ENCODE measurements around the gene SARS2. TPM values are rescaled to one million over a fixed set of nuclear protein-coding genes. Genes with fewer than 3 reads are reported as not detected.
A peak's percentile ranks its signal among the peaks of the same experiment; 100 is the strongest.
"Not testable (repeated sequence)": the region's sequence is repeated elsewhere in the genome, so short reads cannot be mapped to it uniquely, and the experiment has no call there.

The SARS2 gene
- total RNA-seq, 1 donor from 2014 or later = 32.3 TPM

GRCh38 chr19:38880076-38880881, 50.3 kb downstream of the SARS2 start:
- Mint-ChIP-seq H3K4me1 (ENCODE audit: unreplicated experiment) (peaks cover 4% of the 10 kb centered on the region), H3K27me3 (no peaks in the 10 kb centered on the region), H3K27ac (no peak overlapping the region), H3K36me3 (no peaks in the 10 kb centered on the region), H3K4me3 (no peak overlapping the region), H3K9me3 (no peaks in the 10 kb centered on the region)
- no peak for DNase-seq (ENCODE audit: extremely low spot score, unreplicated experiment)
- no peak for TF ChIP-seq CTCF (conservative IDR thresholded peaks at IDR 0.05)

- no peaks in the 10 kb centered on the region for H3K36me3 Mint-ChIP-seq
- H3K27ac Mint-ChIP-seq = no peak overlapping the region
- no peak for TF ChIP-seq CTCF (conservative IDR thresholded peaks at IDR 0.05)
- no peak for DNase-seq (ENCODE audit: extremely low spot score, unreplicated experiment)
- H3K4me1 Mint-ChIP-seq (ENCODE audit: unreplicated experiment) = peaks cover 4% of the 10 kb centered on the region
- no peaks in the 10 kb centered on the region for H3K27me3 Mint-ChIP-seq
- H3K4me3 Mint-ChIP-seq = no peak overlapping the region
- H3K9me3 Mint-ChIP-seq = no peaks in the 10 kb centered on the region
Observed at GRCh38 chr19:38879400-38879751, 51.2 kb downstream of the SARS2 start.

- peak overlapping the region; percentile 15 for H3K27ac Mint-ChIP-seq
- no peaks in the 10 kb centered on the region for H3K36me3 Mint-ChIP-seq
- TF ChIP-seq CTCF (conservative IDR thresholded peaks at IDR 0.05) = no peak
- no peak overlapping the region for H3K4me3 Mint-ChIP-seq
- no peaks in the 10 kb centered on the region for H3K27me3 Mint-ChIP-seq
- H3K9me3 Mint-ChIP-seq = no peaks in the 10 kb centered on the region
- DNase-seq (ENCODE audit: extremely low spot score, unreplicated experiment) = no peak
- H3K4me1 Mint-ChIP-seq (ENCODE audit: unreplicated experiment) = peaks cover 4% of the 10 kb centered on the region
Observed at GRCh38 chr19:38878575-38879399, 51.8 kb downstream of the SARS2 start.

GRCh38 chr19:38877781-38878574, 52.6 kb downstream of the SARS2 start, which contains the start of gene RINL:
TSS of gene RINL (minus strand) at chr19:38878275. CDS start at chr19:38876742, 1,533 bp downstream.
- Mint-ChIP-seq H3K27me3 (no peaks in the 10 kb centered on the region), H3K27ac (peak within 1 kb of the TSS; percentile 15), H3K36me3 (no peaks in the 10 kb centered on the region), H3K9me3 (no peaks in the 10 kb centered on the region), H3K4me3 (no peak within 1 kb of the TSS), H3K4me1 (ENCODE audit: unreplicated experiment) (peaks cover 4% of the 10 kb centered on the region)
- no peak for TF ChIP-seq CTCF (conservative IDR thresholded peaks at IDR 0.05)
- no peak for DNase-seq (ENCODE audit: extremely low spot score, unreplicated experiment)

GRCh38 chr19:38875656-38876395, 54.7 kb downstream of the SARS2 start:
- DNase-seq (ENCODE audit: extremely low spot score, unreplicated experiment) = no peak
- Mint-ChIP-seq H3K4me1 (ENCODE audit: unreplicated experiment) (peaks cover 4% of the 10 kb centered on the region), H3K27me3 (no peaks in the 10 kb centered on the region), H3K9me3 (no peaks in the 10 kb centered on the region), H3K36me3 (no peaks in the 10 kb centered on the region), H3K4me3 (no peak overlapping the region), H3K27ac (no peak overlapping the region)
- TF ChIP-seq CTCF (conservative IDR thresholded peaks at IDR 0.05) = no peak

- not testable (repeated sequence) for H3K27me3 Mint-ChIP-seq; H3K4me1 Mint-ChIP-seq (ENCODE audit: unreplicated experiment); H3K9me3 Mint-ChIP-seq; H3K27ac Mint-ChIP-seq; H3K4me3 Mint-ChIP-seq; H3K36me3 Mint-ChIP-seq; DNase-seq (ENCODE audit: extremely low spot score, unreplicated experiment)
Observed at GRCh38 chr19:38873400-38873799, 57.2 kb downstream of the SARS2 start.
